Amniotic stem cell (primary cell): Measurements from ENCODE around the gene PARP9.
"Not testable (repeated sequence)": the region's sequence is repeated elsewhere in the genome, so short reads cannot be mapped to it uniquely, and the experiment has no call there.

Experiments
- DNase-seq: peaks from one replicate; lab custom pipeline; 2025; lab: John Stamatoyannopoulos, UW

The PARP9 gene

GRCh38 chr3:122576174-122576940, 12.3 kb upstream of the PARP9 start:
- DNase-seq = no peak

DNA sequence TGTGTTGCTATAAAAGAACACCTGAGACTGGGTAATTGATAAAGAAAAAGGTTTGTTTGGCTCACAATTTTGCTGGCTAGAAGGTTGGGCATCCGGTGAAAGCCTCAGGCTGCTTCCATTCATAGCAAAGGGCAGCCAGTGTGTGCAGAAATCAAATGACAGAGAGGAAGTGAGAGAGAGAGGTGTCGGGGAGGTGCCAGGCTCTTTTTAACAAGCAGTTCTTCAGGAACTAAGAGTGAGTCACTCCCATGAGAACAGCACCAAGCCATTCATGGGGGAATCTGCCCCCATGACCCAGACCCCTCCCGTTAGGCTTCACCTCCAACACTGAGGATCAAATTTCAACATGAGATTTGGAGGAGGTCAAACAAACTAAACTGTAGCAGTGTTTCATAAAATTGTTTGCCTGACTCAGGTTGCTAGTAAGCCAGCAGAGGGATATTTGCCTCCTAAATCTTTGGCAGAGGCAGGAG, 8.9 kb upstream of the PARP9 start:
- no peak for DNase-seq

DNA sequence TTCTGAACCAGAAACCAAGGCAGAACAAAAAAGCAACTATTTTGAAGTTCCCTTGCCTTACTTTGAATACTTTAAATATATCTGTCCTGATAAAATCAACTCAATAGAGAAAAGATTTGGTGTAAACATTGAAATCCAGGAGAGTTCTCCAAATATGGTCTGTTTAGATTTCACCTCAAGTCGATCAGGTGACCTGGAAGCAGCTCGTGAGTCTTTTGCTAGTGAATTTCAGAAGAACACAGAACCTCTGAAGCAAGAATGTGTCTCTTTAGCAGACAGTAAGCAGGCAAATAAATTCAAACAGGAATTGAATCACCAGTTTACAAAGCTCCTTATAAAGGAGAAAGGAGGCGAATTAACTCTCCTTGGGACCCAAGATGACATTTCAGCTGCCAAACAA, 4.7 kb upstream of the PARP9 start:
- DNase-seq = no peak

DNA sequence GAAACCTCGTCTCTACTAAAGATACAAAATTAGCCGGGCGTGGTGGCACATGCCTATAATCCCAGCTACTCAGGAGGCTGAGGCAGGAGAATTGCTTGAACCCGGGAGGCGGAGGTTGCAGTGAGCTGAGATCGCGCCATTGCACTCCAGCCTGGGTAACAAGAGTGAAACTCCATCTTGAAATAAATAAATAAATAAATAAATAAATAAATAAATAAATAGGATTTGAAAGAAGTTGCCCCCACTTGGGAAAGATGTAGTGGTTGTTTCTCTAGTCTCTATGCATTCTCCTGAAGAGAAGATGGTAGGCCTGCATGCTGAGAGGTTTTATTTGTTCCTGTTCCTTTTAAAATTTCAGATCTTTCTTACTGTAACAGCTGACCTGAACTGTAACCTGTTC, 4.0 kb upstream of the PARP9 start:
- DNase-seq = not testable (repeated sequence)

- DNase-seq = no peak
Measured at GRCh38 chr3:122563717-122564025, 429 bp downstream of the PARP9 start.

GRCh38 chr3:122562923-122563716, 980 bp downstream of the PARP9 start:
- no peak for DNase-seq

GRCh38 chr3:122560680-122561079, 3.4 kb downstream of the PARP9 start:
- DNase-seq = peak; percentile 44

- no peak for DNase-seq
Measured at GRCh38 chr3:122559906-122560305, 4.2 kb downstream of the PARP9 start.

DNA sequence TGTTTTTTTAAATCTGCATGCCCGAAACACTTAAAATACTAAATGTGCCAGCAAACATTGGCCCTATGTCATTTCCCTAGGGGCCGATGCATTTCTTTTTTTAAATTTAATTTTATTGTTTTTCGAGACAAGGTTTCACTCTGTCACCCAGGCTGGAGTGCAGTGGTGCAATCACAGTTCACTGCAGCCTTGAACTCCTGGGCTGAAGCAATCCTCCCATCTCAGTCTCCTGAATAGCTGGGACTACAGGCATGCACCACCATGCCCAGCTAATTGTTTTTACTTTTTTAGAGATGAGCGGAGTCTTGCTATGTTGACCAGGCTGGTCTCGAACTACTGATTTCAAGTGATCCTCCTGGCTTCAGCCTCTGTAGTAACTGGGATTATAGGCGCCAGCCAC, 5.5 kb downstream of the PARP9 start:
- DNase-seq = no peak

- DNase-seq = no peak
Measured at GRCh38 chr3:122557356-122557755, 6.7 kb downstream of the PARP9 start.

GRCh38 chr3:122555275-122556071, 8.6 kb downstream of the PARP9 start:
- no peak for DNase-seq

DNA sequence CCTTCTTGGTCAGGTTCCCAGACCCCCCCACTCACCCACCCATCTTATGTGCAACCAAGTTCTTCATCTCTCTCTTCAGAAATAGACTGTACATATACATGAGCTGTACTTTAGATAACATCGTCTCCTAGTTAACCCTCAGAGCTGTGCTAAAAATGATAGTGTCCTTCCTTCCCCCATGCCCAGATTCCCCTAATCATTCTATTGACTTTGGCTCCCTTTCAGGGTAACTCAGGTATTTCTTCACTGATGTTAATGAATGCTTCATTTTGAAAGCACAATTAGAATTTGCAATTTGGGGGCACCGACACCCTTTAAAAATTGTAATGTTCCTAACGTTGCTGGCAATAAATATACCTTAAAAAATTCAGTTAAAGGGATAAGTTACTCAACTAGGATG, 10.9 kb downstream of the PARP9 start:
- no peak for DNase-seq

- no peak for DNase-seq
Measured at GRCh38 chr3:122548619-122549018, 15.5 kb downstream of the PARP9 start.

- no peak for DNase-seq
Measured at GRCh38 chr3:122548076-122548475, 16.0 kb downstream of the PARP9 start.

DNA sequence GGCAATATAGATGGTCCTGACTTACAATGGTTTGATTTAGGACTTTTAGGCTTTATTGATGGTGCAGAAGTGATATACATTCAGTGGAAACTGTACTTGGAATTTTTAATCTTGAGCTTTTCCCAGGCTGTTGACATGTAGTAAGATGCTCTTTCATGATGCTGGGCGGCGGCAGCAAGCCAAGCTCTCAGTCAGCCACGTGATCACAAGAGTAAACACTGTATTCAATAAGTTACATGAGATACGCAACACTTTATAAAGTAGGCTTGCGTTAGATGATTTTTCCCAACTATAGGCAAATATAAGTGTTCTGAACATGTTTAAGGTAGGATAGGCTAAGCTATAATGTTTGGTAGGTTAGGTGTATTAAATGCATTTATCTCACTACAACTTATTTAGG, 17.9 kb downstream of the PARP9 start:
- DNase-seq = no peak

DNA sequence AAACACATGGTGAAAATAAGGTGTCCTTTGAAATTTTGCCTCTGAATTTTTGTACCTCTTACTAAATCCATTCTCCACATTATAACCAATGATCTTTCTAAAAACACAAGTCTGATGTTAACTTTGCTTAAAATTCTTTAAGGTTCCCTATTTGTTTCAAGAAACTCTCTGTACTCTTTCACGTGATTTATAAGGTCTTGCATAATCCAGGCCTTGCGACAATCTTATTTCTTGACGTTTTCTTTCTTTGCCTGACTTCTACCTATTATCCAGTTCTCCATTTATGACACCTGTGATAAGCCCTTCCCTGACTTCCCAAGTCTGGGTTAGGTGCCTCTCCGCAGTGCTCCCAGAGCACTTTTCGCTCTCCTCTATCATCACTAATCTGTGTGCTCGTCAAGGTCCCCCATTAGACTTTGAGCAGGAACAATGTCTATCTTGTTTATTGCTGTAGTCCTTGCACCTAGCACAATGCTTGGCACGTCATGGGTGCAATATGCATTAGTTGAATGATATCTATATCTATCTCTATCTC, 25.1 kb downstream of the PARP9 start:
- DNase-seq = no peak

- no peak for DNase-seq
Measured at GRCh38 chr3:122536632-122537001, 27.5 kb downstream of the PARP9 start.

DNA sequence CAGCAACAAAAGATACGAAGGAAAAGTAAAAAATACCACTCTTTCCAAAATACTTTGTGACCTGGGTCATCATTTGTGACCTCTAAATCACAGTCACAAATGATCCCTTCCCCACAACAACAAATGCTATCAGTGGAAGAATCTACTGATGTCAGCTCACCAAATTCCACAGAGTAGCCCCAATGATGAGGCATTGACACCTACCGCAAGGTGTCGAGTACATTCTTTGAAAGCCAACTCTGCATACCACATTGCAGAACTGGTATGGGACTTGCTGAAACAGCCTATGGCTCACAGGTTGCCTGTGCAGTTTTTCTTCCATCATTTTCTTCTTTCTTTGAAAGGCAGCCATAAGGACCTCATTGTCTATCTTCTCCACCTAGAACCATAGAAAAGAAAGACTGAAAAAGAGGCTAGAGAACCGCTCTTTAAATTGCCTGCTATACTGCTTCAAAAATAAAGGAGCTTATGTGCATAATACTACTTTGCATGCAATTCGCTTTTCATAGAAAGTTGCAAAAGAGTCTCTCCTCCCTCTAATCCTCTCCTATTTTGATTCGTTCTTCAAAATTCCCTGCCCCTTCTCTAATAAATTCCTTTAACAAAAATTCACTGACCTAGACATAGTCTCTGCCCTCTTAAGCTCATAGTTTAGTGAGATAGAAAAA, 28.0 kb downstream of the PARP9 start:
- no peak for DNase-seq

GRCh38 chr3:122533931-122534334, 30.2 kb downstream of the PARP9 start:
- DNase-seq = peak; percentile 49

GRCh38 chr3:122533480-122533879, 30.6 kb downstream of the PARP9 start:
- no peak for DNase-seq

GRCh38 chr3:122530164-122530563, 33.9 kb downstream of the PARP9 start:
- DNase-seq = no peak

DNA sequence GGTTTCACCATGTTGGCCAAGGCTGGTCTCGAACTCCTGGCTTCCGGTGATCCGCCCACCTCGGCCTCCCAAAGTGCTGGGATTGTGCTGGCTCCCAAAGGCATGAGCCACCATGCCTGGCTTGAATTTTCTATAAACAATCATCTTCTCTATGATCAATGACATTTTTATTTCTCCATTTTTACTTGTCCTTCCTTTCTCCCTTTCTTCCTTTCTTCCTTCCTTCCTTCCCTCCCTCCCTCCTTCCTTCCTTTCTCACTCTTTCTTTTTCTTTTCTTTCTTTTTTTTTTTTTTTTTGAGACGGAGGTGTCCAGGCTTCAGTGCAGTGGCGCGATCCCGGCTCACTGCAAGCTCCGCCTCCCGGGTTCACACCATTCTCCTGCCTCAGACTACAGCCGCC, 40.8 kb downstream of the PARP9 start:
- no peak for DNase-seq
